Measurements from ENCODE around the gene APBA3.
"Not testable (repeated sequence)": the region's sequence is repeated elsewhere in the genome, so short reads cannot be mapped to it uniquely, and the experiment has no call there.

APBA3 gene

GRCh38 chr19:3759482-3760254 lies 1.8 kb downstream of the APBA3 start:
- Histone ChIP-seq H3K4me2 (ENCODE audit: low read length) (no peak overlapping the region), H3K9me3 (ENCODE audit: control insufficient read depth, low read length) (no peaks in the 10 kb centered on the region), H3K79me2 (peaks cover 5% of the 10 kb centered on the region), H3K9ac (no peak overlapping the region), H2AFZ (no peak overlapping the region), H3K27me3 (ENCODE audit: control insufficient read depth, insufficient read depth, low read length) (no peaks in the 10 kb centered on the region), H3K36me3 (ENCODE audit: control insufficient read depth, insufficient read depth, low read length) (no peaks in the 10 kb centered on the region), H3K27ac (no peak overlapping the region), H3K4me3 (ENCODE audit: low read depth, low read length) (no peak overlapping the region), H3K4me1 (no peaks in the 10 kb centered on the region)
- TF ChIP-seq CTCF (IDR thresholded peaks at IDR 0.05), result no peak

GRCh38 chr19:3758297-3758696 lies 3.2 kb downstream of the APBA3 start:
- H3K27ac ChIP-seq; H3K79me2 ChIP-seq; H3K4me2 ChIP-seq (ENCODE audit: low read length); H3K27me3 ChIP-seq (ENCODE audit: control insufficient read depth, insufficient read depth, low read length); H3K4me3 ChIP-seq (ENCODE audit: low read depth, low read length); H3K9ac ChIP-seq; H3K36me3 ChIP-seq (ENCODE audit: control insufficient read depth, insufficient read depth, low read length); H2AFZ ChIP-seq; H3K9me3 ChIP-seq (ENCODE audit: control insufficient read depth, low read length); H3K4me1 ChIP-seq: not testable (repeated sequence)

- H3K4me2 ChIP-seq (ENCODE audit: low read length); H3K27ac ChIP-seq; H3K4me3 ChIP-seq (ENCODE audit: low read depth, low read length); H3K27me3 ChIP-seq (ENCODE audit: control insufficient read depth, insufficient read depth, low read length); H3K9me3 ChIP-seq (ENCODE audit: control insufficient read depth, low read length); H3K9ac ChIP-seq; H3K36me3 ChIP-seq (ENCODE audit: control insufficient read depth, insufficient read depth, low read length); H2AFZ ChIP-seq; H3K4me1 ChIP-seq; H3K79me2 ChIP-seq: not testable (repeated sequence)
Observed at GRCh38 chr19:3757705-3758104, 3.8 kb downstream of the APBA3 start.

- H2AFZ ChIP-seq, result no peak overlapping the region
- H3K4me2 ChIP-seq (ENCODE audit: low read length), result no peak overlapping the region
- no peak overlapping the region for H3K27ac ChIP-seq
- H3K36me3 ChIP-seq (ENCODE audit: control insufficient read depth, insufficient read depth, low read length), result no peaks in the 10 kb centered on the region
- H3K9me3 ChIP-seq (ENCODE audit: control insufficient read depth, low read length), result no peaks in the 10 kb centered on the region
- no peaks in the 10 kb centered on the region for H3K27me3 ChIP-seq (ENCODE audit: control insufficient read depth, insufficient read depth, low read length)
- no peaks in the 10 kb centered on the region for H3K79me2 ChIP-seq
- no peak for TF ChIP-seq CTCF (IDR thresholded peaks at IDR 0.05)
- H3K4me1 ChIP-seq, result no peaks in the 10 kb centered on the region
- H3K4me3 ChIP-seq (ENCODE audit: low read depth, low read length), result no peak overlapping the region
- H3K9ac ChIP-seq, result no peak overlapping the region
Observed at GRCh38 chr19:3753631-3754410, 7.7 kb downstream of the APBA3 start.

GRCh38 chr19:3752492-3752891 lies 9.0 kb downstream of the APBA3 start:
- Histone ChIP-seq H3K27me3 (ENCODE audit: control insufficient read depth, insufficient read depth, low read length) (no peaks in the 10 kb centered on the region), H3K36me3 (ENCODE audit: control insufficient read depth, insufficient read depth, low read length) (no peaks in the 10 kb centered on the region), H3K4me3 (ENCODE audit: low read depth, low read length) (no peak overlapping the region), H3K9me3 (ENCODE audit: control insufficient read depth, low read length) (no peaks in the 10 kb centered on the region), H3K4me2 (ENCODE audit: low read length) (no peak overlapping the region), H3K79me2 (no peaks in the 10 kb centered on the region), H3K27ac (no peak overlapping the region), H3K9ac (no peak overlapping the region), H2AFZ (no peak overlapping the region), H3K4me1 (no peaks in the 10 kb centered on the region)
- no peak for TF ChIP-seq CTCF (IDR thresholded peaks at IDR 0.05)
